Ureter (tissue), 1 donor: Measurements from ENCODE around the gene PLRG1. TPM values are rescaled to one million over a fixed set of nuclear protein-coding genes. Genes with fewer than 3 reads are reported as not detected.

Experiments
- DNase-seq: peaks from one replicate; pipeline ENCODE4 v3.0.0-alpha.2; 2020; ENCODE audit warnings: low spot score
- total RNA-seq: library from RNA; stranded (reverse); gene quantifications from one replicate; pipeline ENCODE4 v1.2.4, GENCODE V29; 2023
- donor health status: DM: yes; HTN: yes; CAD: no.

Gene PLRG1
- total RNA-seq, 1 donor from 2014 or later, result 79.4 TPM

DNA sequence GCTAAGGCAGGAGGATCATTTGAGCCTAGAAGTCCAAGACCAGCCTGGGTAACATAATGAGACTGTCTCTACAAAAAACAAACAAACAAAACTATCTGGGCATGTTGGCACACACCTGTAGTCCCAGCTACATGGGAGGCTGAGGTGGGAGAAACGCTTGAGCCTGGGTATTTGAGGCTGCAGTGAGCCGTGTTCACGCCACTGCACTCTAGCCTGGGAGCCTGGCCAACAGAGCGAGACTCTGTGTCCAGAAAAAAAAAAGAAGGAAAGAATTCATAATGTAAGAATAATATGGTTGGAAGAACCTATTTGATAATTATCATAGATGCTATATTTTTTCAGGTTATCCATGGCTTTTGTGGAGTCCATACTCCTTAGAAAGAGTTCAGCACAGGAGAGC, 32.6 kb downstream of the PLRG1 start:
- DNase-seq, result no peak

DNA sequence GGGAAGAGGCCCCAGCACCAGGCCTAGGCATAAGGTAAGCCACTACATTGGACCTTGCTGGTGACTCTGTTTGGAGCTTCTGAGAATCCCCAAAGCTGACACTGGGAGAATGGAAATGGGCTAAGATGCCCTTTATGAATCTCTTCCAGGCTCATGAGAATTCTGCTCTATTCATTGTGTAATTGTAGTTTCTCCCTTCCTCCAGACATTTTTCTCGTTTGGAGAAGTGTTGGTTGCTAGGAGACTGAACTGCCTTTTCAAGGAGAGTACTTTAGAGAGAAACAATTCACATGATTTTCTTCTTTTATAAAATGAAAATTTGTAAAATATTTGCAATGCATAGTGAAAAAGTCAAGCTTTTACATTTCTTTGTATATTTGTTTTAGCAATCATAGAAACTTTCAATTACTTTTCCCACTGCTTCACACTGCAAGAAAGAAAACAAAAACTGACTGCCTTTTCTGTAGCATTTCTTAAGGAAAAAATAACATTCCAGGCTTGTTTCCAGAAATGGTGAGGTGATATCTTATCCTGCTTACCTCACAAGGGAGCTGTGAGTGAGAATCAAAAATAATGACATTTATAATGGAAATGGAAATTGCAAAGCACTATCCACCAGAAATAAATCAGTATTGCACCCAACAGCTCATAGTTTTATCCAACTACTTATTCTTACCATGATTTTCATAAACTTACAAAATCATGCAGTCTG, 33.7 kb downstream of the PLRG1 start:
- no peak for DNase-seq

DNA sequence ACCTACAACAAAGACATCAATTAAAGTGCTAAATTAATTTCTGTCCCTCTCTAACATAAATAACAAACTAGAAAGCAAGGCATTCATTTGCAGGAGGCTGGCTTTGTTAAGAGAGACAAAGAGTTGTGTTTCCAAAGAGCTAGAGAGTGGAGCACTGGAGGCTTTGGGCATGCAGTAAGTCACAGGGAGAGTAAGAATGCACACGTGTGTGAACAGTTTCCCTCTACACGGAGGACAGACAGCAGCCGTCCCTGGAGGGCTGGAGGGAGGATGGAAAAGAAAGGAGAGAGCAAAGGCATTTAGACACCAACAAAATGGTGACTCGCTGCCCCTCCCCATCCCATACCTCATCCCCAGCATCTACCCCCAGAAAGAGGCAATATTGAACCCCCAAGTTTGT, 38.2 kb downstream of the PLRG1 start:
- no peak for DNase-seq

DNA sequence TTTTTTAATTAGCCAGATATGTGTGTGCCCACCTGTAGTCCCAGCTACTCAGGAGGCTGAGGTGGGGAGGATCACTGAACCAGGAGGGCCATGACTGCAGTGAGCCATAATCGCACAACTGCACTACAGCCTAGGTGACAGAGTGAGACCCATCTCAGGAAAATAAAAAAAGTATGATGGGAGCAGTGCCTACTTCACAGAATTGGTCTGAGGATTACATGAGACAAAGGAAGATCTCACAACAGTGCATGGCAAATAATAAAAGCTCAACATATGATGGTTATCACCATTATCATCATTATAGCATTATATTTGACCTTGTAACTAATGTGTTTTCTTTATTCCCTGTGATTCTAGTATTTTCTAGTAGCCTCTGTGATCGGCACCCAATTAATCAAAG, 38.7 kb downstream of the PLRG1 start:
- DNase-seq, result no peak

DNA sequence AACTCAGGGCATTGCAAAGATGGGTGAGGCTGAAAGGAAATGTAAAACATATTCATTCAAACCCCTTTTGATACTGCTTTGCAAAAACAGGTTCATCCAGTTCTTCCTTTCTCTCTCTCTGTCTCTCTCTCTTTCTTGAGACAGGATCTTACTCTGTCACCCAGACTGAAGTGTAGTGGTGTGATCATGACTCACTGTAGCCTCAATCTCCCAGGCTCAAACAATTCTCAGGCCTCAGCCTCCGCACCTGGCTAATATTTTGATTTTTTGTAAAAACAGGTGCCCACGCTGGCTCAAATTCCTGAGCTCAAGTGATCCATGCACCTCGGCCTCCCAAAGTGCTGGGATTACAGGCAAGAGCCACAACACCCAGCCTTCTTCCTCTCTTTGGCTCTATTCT, 43.0 kb downstream of the PLRG1 start:
- DNase-seq, result no peak

DNA sequence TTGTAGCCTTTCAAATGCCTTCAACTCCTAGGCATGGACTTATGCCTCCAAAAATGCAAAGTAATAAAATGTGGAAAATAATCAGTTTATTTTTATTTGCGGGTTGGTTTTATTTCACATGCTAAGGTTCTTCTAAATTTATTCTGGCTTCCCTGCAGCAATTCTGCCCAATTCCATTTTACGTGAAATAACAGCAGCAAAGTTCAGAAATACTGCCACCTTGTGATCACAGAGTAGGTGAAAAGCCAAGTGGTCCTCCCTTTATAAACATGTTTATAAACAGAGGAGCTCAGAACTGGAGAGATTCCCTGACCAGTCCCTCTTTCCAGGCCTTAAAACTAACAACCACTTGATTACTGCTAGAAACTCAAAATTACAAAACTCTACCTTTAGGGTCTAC, 43.9 kb downstream of the PLRG1 start:
- no peak for DNase-seq

DNA sequence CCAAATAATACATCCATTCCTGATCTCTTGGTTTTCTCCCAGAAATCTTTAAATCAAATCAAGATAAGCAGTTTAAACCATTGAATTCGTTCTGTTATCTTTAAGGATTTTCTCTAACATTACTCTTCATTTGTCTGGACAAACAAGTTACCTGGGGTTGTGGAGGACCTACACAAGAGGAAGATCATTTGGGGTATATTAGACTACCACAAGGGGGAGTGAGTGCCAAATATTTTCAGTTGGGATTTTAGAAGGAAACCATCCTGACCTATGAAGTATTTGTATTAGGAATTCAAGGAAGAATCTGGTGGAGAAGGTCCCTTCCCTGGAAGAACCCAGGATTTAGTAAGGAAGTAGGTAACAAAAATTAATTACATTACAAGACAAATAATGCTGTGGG, 46.6 kb downstream of the PLRG1 start:
- no peak for DNase-seq

DNA sequence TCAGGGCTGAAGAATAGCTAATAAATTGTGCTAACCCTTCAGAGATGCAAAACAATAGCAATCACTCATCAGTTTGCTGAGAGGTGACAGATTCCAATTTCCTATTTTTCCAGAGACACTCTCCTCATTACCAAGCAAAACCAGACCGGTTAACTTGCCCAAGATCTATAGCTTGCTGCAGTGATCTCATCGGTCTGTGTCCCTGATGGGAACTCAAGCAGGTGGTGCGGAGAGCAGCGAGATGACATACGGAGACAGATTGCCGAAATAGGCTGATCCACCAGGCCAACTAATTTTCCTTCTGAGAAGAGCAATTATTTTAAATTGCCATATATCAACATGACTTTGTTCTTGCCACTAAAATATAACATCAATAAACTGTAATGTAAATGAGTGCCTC, 48.1 kb downstream of the PLRG1 start:
- DNase-seq, result no peak

DNA sequence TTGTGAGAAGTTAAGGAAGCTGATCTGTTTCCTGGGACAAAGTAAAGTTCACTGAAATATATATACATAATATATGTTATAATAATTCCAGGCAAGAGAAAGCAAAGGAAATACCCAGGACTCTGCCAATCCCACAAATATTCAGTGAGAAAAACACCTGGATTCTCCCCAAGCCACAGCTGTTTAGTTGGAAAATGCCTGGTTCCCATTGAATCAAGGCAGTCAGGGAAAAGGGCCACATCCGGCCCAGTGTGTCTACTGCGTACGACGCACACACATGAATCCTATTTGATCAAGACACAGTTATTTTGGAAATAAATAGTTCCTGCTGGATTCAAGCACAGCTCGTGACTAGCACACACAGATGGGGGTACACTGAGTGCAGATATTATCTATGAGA, 52.3 kb downstream of the PLRG1 start:
- no peak for DNase-seq

DNA sequence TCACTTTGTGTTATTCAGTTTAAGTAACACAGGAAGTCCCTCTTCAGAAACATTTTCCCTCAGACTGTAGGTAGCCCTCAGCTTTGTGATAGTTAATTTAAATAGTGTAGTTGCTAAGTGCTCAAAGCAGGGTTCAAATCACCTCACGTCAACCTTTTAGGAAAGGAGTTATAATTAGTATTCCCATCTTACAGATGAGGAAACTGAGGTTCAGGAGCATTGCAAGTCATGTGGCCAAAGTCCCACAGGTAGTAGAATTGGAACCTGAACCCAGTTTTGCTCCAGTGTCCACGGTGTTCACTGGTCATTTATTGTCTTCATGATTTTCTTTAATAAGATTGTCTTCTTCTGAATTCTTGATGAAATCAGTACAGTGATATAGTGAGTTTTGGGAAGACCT, 54.3 kb downstream of the PLRG1 start:
- no peak for DNase-seq

DNA sequence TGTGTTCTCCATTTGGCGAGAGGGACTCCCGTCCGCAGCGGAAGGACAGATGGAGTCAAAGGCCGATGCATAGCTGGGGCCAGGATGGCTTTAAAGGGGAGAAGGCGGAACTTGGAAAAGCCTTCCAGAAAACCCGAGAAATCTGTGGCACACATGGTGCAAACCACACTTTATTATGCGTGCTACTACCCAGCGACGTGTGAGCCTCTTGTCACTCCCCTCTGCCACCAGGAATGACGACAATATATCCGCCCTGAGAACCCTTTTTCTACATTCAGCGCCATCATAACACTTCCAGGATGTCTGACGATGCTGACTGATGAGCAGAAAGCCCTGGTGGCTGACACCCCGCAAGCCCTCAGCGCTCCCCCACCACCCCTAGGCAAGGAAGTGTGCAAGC, 57.9 kb downstream of the PLRG1 start:
- no peak for DNase-seq

DNA sequence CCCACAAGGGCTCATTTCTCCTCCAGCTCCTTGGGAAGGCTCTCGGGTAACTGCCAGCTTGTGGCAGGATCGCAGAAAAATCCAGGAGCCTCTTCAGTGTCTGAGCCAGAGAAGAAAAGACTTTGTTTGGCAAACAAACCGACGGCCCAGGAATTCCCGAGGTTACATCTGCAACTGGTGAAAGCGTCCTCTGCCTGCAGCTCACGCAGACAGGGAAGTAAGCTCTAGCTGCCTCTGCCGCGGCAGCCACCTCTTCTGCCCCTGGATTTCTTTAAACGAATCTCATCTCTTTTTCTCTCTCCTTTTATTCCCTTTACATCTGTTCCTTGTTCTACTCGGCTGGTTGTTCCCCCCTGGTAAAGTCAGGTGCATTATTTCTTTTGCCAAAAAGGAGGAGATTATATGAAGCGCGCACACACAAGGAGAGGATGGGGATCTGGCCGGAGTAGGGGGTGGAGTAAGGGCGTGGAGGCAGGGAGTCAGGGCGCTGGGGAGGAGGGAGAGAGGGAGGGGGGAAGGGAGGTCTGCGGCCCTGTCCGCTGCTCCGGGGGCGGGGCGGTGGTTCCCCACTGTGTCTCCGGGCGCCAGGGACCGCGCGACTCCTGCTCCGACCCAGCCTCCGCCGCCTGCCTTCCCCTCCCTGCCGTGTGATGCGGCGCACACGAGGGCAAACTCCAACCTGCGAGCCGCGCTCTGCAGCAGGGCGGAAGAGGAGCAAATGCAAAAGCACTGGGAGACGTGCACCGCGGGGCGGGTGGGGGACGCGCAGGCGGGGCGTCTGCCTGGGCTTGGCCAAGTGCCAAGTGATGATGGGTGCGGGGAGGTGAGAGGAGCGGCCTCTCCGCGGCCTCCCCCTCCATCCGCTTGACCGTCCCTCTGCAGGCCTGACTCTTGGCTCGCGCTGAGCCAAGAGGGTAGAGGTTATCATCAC, 58.6 kb downstream of the PLRG1 start, which contains the start of gene DCHS2:
DCHS2 (minus strand) TSS at position 459 of the 931 bp plus-strand sequence; CDS start at position 15, 444 bp downstream.
- DNase-seq, result no peak

DNA sequence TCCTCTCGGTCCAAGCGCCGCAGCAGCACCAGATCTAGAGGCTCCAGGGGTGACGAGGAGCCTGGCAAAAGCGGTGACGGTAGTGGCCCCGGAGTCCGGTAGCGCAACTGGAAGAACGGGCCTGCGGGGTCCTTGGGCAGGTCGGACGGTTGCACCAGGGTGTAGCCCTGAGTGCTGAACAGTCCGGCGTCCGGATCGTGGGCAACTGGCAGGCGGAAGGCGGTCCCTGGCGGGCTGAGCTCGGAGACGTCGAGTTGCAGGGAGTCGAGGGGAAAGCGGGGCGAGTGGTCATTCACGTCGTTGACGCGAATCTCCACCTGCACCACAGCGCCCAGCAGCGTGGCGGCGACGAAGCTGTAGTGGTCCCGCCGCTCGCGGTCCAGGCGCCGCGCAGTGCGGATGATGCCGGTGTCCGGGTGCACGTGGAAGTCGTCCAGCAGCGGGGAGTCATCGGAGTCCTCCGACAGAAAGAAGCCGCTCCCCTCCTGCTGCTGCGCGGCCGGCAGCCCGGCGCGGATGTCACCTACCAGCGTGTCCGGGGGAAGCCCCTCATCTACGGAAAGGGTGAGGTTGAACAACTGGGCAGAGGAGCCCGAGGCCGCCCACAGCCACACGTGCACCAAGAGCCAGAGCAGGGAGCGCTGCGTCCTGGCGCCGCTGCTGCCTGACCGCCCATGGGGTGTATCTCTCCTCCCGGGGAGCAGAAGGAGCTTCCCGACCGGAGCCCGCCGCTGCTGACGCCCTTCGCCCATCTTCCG, 59.4 kb downstream of the PLRG1 start:
- DNase-seq, result no peak

DNA sequence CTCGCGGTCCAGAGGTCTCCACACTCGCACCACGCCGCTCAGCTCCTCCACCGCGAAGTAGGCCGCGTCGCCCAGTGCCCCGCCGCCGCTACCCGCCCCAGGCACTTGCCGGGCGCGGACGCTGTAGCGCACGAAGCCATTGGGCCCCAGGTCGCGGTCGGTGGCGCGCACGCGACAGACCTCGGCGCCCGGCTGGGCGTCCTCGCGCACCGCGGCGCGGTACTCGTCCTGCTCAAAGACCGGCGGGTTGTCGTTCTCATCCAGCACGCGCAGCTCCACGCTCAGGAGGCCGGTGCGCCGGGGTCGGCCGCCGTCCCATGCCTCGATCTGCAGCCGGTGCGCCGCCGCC, 60.0 kb downstream of the PLRG1 start:
- no peak for DNase-seq

DNA sequence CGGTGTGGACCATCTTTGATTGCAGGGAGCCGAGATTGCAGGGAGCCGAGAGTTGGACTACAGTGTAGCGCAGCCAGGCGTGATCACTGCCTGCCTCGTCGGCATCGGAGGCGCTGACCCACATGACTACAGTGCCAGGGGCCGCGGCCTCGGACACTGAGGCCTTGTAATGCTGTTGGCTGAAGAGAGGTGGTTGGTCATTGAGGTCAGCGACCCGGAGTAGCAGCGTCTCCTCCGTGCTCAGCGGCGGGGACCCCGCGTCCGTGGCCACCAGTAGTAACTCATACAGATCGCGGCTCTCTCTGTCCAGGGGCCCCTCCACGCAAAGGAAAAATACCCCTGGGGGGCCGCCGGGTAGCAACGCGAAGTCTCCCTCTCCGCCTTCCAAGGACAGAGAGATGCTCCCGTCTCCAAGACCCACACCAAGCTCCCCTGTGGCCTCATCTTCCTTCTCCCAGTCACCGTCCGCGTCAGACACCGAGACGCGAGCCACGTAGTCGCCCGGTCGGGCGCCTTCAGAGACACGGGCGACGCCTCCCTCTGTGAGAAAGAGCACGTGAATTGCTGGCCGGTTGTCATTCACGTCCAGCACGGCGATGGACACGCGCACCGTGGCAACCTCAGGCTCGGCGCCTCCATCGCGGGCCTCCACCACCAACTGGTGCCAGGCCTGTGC, 60.5 kb downstream of the PLRG1 start:
- DNase-seq, result no peak

DNA sequence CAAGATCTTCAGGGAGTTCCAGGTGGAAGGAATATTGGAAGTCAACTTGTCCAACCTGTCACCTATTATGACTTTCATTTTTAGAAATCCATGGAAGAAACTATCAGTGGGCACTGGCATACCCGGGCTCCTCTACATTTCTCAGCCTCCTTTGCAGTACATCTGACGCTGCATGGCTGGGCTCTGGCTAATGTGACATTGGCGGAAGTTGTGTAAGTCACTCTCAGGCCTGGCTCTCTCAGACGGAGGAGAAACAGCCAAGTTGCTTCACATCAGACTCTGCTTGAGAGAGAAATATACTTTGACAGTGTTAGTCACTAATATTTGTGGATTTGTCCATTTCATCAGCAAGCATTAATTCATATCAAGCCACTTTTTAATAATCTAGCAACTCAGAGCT, 63.1 kb downstream of the PLRG1 start:
- DNase-seq, result no peak

DNA sequence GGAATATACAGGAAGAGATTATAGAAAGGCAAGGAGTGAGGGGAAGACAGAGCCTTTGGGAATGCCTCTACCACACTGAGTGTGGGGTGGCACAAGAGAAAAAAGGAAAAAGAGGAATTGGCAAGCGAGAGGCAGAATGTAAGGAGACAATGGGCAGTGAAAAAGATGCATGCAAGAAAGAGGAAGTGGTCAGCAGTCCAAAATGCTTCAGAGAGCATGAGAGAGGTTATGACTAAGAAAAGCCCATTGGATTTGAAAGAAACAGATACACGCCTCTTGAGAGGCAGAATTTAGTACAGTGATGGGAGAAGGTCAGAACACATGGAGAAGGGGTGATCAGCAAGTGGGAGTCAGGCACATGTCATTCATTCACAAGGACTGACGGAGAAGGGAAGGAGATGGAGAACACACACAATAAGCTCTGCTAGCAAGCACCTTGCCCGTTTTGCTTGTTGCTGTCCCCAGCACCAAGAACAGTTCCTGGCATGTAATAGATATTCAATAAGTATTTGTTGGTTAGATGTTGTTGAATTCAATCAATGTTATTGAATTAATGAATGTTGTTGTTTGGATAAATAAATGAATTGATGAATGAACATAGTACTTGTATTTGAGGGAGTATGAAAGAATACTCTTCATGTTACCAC, 65.0 kb downstream of the PLRG1 start:
- DNase-seq, result no peak
